NCI-H2196 treated with DMSO at 0.1 percent for 48 hours (cell line): ENCODE measurements around the gene CBX8.
"Not testable (repeated sequence)": the region's sequence is repeated elsewhere in the genome, so short reads cannot be mapped to it uniquely, and the experiment has no call there.

ENCODE experiments used
- DNase-seq: peaks from one replicate; lab custom pipeline; 2025; ENCODE audit not compliant: unreplicated experiment; lab: John Stamatoyannopoulos, UW

The CBX8 gene

GRCh38 chr17:79757140-79757745 is 39.6 kb downstream of the CBX8 start:
- no peak for DNase-seq

GRCh38 chr17:79755591-79755990 is 41.3 kb downstream of the CBX8 start:
- DNase-seq, result no peak

GRCh38 chr17:79754903-79755302 is 42.0 kb downstream of the CBX8 start:
- not testable (repeated sequence) for DNase-seq

- DNase-seq, result no peak
These were observed 42.5 kb downstream of the CBX8 start for GRCh38 chr17:79754370-79754769.

GRCh38 chr17:79752175-79752574 is 44.7 kb downstream of the CBX8 start:
- no peak for DNase-seq

- DNase-seq, result no peak
These were observed 46.0 kb downstream of the CBX8 start for GRCh38 chr17:79750650-79751545.

GRCh38 chr17:79749958-79750357 is 46.9 kb downstream of the CBX8 start:
- no peak for DNase-seq

- DNase-seq, result no peak
These were observed 47.6 kb downstream of the CBX8 start for GRCh38 chr17:79749156-79749815.

- DNase-seq, result no peak
These were observed 48.4 kb downstream of the CBX8 start for GRCh38 chr17:79748295-79749099.

GRCh38 chr17:79747508-79748294 is 49.2 kb downstream of the CBX8 start:
- no peak for DNase-seq

- DNase-seq, result no peak
These were observed 49.9 kb downstream of the CBX8 start for GRCh38 chr17:79746889-79747507.

- no peak for DNase-seq
These were observed 51.2 kb downstream of the CBX8 start for GRCh38 chr17:79745641-79746105.

GRCh38 chr17:79743614-79744013 is 53.3 kb downstream of the CBX8 start:
- no peak for DNase-seq

GRCh38 chr17:79742951-79743476 is 53.9 kb downstream of the CBX8 start:
- no peak for DNase-seq

- DNase-seq, result no peak
These were observed 54.3 kb downstream of the CBX8 start for GRCh38 chr17:79742589-79742918.
